Muscle of leg (tissue), 11 donors: Measurements from ENCODE around the gene PLEKHG1. TPM values are rescaled to one million over a fixed set of nuclear protein-coding genes. Genes with fewer than 3 reads are reported as not detected.

Source experiments
- DNase-seq: peaks from one replicate; pipeline ENCODE4 v3.0.0; 2013
- H3K27ac ChIP-seq: one replicate; pipeline ENCODE4 v1.5.1; 2013; ENCODE audit warnings: mild to moderate bottlenecking, low read length, control low read depth
- H3K27me3 ChIP-seq: one replicate; pipeline ENCODE4 v1.6.1; 2013; ENCODE audit warnings: low read length; ENCODE audit not compliant: control insufficient read depth, insufficient read depth
- H3K36me3 ChIP-seq: one replicate; pipeline ENCODE4 v1.6.1; 2013; ENCODE audit warnings: low read length; ENCODE audit not compliant: control insufficient read depth, insufficient read depth
- H3K4me1 ChIP-seq: one replicate; pipeline ENCODE4 v1.6.1; 2013; ENCODE audit warnings: low read length; ENCODE audit not compliant: control insufficient read depth, insufficient read depth
- H3K4me3 ChIP-seq: one replicate; pipeline ENCODE4 v1.5.1; 2013; ENCODE audit warnings: low read length, control low read depth
- H3K9me3 ChIP-seq: replicated peaks from 2 replicates; pipeline ENCODE4 v1.6.1; 2013; ENCODE audit warnings: low read depth, low read length; ENCODE audit not compliant: control insufficient read depth
- WGBS: methylation state at CpG from one replicate; pipeline ENCODE4 v1.1.5; 2013; ENCODE audit warnings: missing lambda C conversion rate; ENCODE audit not compliant: insufficient coverage; 5-methylcytosine and 5-hydroxymethylcytosine counted together
- polyA plus RNA-seq, 8 donors: library from polyadenylated mRNA; unstranded; fragments of 120-200 nt; gene quantifications; one replicate each; pipeline versions ENCODE4 v1.2.1 to v1.2.3, GENCODE V29; 2013; ENCODE audit warnings: inconsistent platforms in 1 of 8, low replicate concordance in 1 of 8; ENCODE audit not compliant: insufficient read length in 8 of 8, insufficient read depth in 1 of 8
- total RNA-seq: library from RNA; stranded (reverse); fragments of 120-200 nt; gene quantifications from one replicate; pipeline ENCODE4 v1.2.4, GENCODE V29; 2013

Gene PLEKHG1
- total and polyA plus RNA-seq, 9 donors = 10.2 to 20.5 (median 13.4) TPM

GRCh38 chr6:150587637-150588036, 12.0 kb upstream of the PLEKHG1 start:
- no peak overlapping the region for H3K27ac ChIP-seq
- no peaks in the 10 kb centered on the region for H3K9me3 ChIP-seq
- no peak overlapping the region for H3K4me3 ChIP-seq
- DNase-seq = no peak
- peaks cover 2% of the 10 kb centered on the region for H3K27me3 ChIP-seq
- H3K36me3 ChIP-seq = no peaks in the 10 kb centered on the region
- H3K4me1 ChIP-seq = peaks cover 2% of the 10 kb centered on the region
- WGBS = 0% methylated on average over 2 of the region's 4 CpGs

GRCh38 chr6:150588888-150589499, 10.7 kb upstream of the PLEKHG1 start:
- 65% methylated on average over 4 of the region's 9 CpGs for WGBS
- H3K9me3 ChIP-seq = no peaks in the 10 kb centered on the region
- no peak overlapping the region for H3K27ac ChIP-seq
- H3K36me3 ChIP-seq = no peaks in the 10 kb centered on the region
- peaks cover 2% of the 10 kb centered on the region for H3K27me3 ChIP-seq
- H3K4me3 ChIP-seq = no peak overlapping the region
- no peaks in the 10 kb centered on the region for H3K4me1 ChIP-seq
- DNase-seq = no peak

DNA sequence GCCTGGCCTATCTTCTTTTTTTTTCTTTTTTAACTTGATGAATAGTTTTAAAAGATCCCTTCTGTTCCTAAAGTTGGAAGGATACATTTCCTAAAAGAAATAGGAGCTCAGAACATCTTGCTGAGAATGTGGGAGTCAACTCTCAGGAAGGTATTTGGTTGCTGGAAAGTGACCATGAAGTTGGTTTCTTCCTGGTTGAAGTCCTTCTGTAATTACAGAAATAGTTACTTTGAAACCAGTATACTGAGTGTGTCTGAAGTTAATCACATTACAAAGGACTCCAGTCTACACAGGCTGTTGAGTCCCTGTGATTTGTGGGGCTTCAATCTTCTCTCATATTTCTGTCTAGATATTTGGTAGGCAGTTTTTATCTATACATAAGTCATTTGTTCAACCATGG, 9.8 kb upstream of the PLEKHG1 start:
- H3K4me3 ChIP-seq = no peak overlapping the region

DNA sequence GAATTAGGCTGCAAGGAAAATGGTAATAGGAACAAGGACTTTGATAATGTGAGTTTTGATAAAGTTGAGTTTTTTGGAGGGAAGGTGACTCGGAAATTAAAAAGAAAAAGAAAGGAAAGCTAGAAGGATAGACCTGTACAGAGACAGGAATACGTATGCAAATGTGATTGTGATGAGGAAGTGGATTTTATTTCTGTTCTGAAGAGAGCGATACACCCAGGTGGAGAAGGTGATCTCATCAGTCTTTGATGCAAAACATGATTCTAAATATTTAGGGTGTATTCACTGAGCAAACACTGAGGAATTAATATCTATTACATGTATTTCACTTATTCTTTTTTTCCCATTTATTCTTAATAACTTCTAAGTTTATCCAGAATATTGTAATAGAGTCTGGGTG, 9.2 kb upstream of the PLEKHG1 start:
- no peaks in the 10 kb centered on the region for H3K4me1 ChIP-seq
- no peak overlapping the region for H3K4me3 ChIP-seq
- no peak for DNase-seq
- H3K36me3 ChIP-seq = no peaks in the 10 kb centered on the region
- no peak overlapping the region for H3K27ac ChIP-seq
- WGBS = 89% methylated on average over 2 of the region's 3 CpGs
- H3K9me3 ChIP-seq = no peaks in the 10 kb centered on the region
- peaks cover 2% of the 10 kb centered on the region for H3K27me3 ChIP-seq

More for the DNA sequence above, 9.8 kb upstream of the PLEKHG1 start:
- Histone ChIP-seq H3K36me3 (no peaks in the 10 kb centered on the region), H3K9me3 (no peaks in the 10 kb centered on the region), H3K27me3 (peaks cover 2% of the 10 kb centered on the region), H3K4me1 (no peaks in the 10 kb centered on the region), H3K27ac (no peak overlapping the region)
- no peak for DNase-seq

GRCh38 chr6:150592377-150592995, 7.2 kb upstream of the PLEKHG1 start:
- H3K9me3 ChIP-seq = no peaks in the 10 kb centered on the region
- H3K4me3 ChIP-seq = no peak overlapping the region
- H3K4me1 ChIP-seq = no peaks in the 10 kb centered on the region
- 92% methylated on average over 2 of the region's 5 CpGs for WGBS
- no peak overlapping the region for H3K27ac ChIP-seq
- H3K36me3 ChIP-seq = no peaks in the 10 kb centered on the region
- no peak for DNase-seq
- H3K27me3 ChIP-seq = peaks cover 2% of the 10 kb centered on the region

- H3K9me3 ChIP-seq = no peaks in the 10 kb centered on the region
- no peaks in the 10 kb centered on the region for H3K4me1 ChIP-seq
- no peaks in the 10 kb centered on the region for H3K36me3 ChIP-seq
- peaks cover 5% of the 10 kb centered on the region for H3K27me3 ChIP-seq
- no peak overlapping the region for H3K4me3 ChIP-seq
- DNase-seq = no peak
- H3K27ac ChIP-seq = no peak overlapping the region
- WGBS = 90% methylated on average over 3 of the region's 4 CpGs
These were observed 6.6 kb upstream of the PLEKHG1 start for GRCh38 chr6:150593119-150593518.

- peaks cover 23% of the 10 kb centered on the region for H3K27me3 ChIP-seq
These were observed 3.2 kb upstream of the PLEKHG1 start for GRCh38 chr6:150596439-150596838.

DNA sequence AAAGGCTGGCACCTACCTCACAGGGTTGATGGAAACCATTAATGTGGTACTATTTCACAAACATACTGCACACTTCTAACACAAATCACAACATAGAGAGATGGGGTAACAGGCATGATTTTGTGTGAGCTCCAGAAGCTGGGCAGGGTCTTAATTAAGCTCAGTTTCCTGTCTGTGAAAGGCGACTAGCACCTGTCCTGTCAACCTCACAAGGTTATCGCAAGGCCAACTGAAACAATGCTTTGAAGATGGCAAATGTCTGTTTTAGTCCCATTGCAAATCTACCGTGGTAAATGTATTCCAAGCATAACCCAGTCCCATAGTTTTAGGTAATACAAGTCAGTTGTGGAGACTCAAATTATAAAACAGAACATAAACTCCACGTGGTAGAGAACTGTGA, 1.3 kb upstream of the PLEKHG1 start:
- Histone ChIP-seq H3K9me3 (no peaks in the 10 kb centered on the region), H3K4me1 (peaks cover 6% of the 10 kb centered on the region), H3K27me3 (peaks cover 23% of the 10 kb centered on the region), H3K36me3 (no peaks in the 10 kb centered on the region), H3K4me3 (no peak overlapping the region), H3K27ac (no peak overlapping the region)
- 61% methylated on average over 2 of the region's 4 CpGs for WGBS
- no peak for DNase-seq

More at GRCh38 chr6:150596439-150596838, 3.2 kb upstream of the PLEKHG1 start:
- WGBS = 70% methylated on average over 4 of the region's 7 CpGs
- Histone ChIP-seq H3K36me3 (no peaks in the 10 kb centered on the region), H3K9me3 (no peaks in the 10 kb centered on the region), H3K27ac (no peak overlapping the region), H3K4me1 (peaks cover 3% of the 10 kb centered on the region), H3K4me3 (no peak overlapping the region)
- no peak for DNase-seq

DNA sequence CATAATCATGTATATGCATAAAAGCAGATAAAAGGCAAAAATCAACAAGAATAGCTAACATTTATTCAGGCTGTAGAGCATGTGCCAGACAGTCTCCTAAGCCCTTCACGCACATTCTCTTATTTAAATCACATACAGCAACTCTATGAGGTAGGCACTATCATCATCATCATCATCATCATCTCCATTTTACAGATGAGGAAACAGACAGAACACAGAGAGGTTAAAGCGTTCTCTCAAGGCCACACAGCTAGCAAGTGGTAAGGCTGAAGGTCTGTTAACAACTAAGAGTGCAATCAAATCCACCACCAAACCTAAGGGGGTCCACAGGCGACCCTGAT, 857 bp upstream of the PLEKHG1 start:
- DNase-seq = no peak
- WGBS = no CpG with 5 or more reads among the region's 3 CpGs
- no peak overlapping the region for H3K4me3 ChIP-seq
- no peak overlapping the region for H3K27ac ChIP-seq
- H3K36me3 ChIP-seq = no peaks in the 10 kb centered on the region
- H3K9me3 ChIP-seq = no peaks in the 10 kb centered on the region
- H3K4me1 ChIP-seq = peaks cover 6% of the 10 kb centered on the region
- peaks cover 23% of the 10 kb centered on the region for H3K27me3 ChIP-seq

DNA sequence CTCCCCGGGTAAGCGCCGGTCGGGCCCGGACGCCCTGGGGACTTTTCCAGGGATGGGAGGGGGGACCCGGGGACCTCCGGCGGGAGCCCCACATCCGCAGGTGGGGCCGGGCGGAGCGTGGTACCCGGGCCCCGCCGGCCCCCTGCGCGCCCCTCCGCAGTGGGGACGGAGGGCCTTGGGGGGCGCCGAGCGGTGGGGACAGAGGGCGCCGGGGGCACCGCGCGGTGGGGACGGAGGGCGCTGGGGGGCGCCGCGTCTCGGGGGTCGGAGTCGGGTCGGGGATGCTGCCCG, 270 bp downstream of the PLEKHG1 start:
- H3K4me3 ChIP-seq = peak overlapping the region; percentile 73
- no peaks in the 10 kb centered on the region for H3K9me3 ChIP-seq
- no peak for DNase-seq
- peaks cover 6% of the 10 kb centered on the region for H3K4me1 ChIP-seq
- no peaks in the 10 kb centered on the region for H3K36me3 ChIP-seq
- under 1% methylated on average over 38 of the region's 38 CpGs for WGBS
- H3K27me3 ChIP-seq = peaks cover 25% of the 10 kb centered on the region
- H3K27ac ChIP-seq = peak overlapping the region; percentile 93
